Muscle layer of colon (tissue), 2 donors: ENCODE results near the gene EEF2K.
"Not testable (repeated sequence)": the region's sequence is repeated elsewhere in the genome, so short reads cannot be mapped to it uniquely, and the experiment has no call there.

ENCODE experiments used
- H3K27ac ChIP-seq: one replicate; pipeline ENCODE4 v1.7.0; 2013; ENCODE audit warnings: low read depth, mild to moderate bottlenecking, low read length, moderate library complexity
- H3K27me3 ChIP-seq, 2 donors: one replicate each; pipeline ENCODE4 v1.7.0; 2013; ENCODE audit warnings: low read length in 2 of 2, mild to moderate bottlenecking in 2 of 2; ENCODE audit not compliant: insufficient read depth in 2 of 2, control insufficient read depth in 1 of 2
- H3K36me3 ChIP-seq: one replicate; pipeline ENCODE4 v1.7.0; 2013; ENCODE audit warnings: mild to moderate bottlenecking, low read length; ENCODE audit not compliant: insufficient read depth
- H3K4me1 ChIP-seq: one replicate; pipeline ENCODE4 v1.7.0; 2013; ENCODE audit warnings: mild to moderate bottlenecking, low read length; ENCODE audit not compliant: insufficient read depth
- H3K4me3 ChIP-seq, 2 donors: one replicate each; pipeline ENCODE4 v1.7.0; 2013; ENCODE audit warnings: low read length in 2 of 2, low read depth in 1 of 2, mild to moderate bottlenecking in 1 of 2, moderate library complexity in 1 of 2
- H3K9ac ChIP-seq: one replicate; pipeline ENCODE4 v1.7.0; 2013; ENCODE audit warnings: low read length
- H3K9me3 ChIP-seq: one replicate; pipeline ENCODE4 v1.7.0; 2013; ENCODE audit warnings: mild to moderate bottlenecking, low read length
- donor health status: abdominal sarcoma.
- donor health status: Adenocarcinoma of cecum.

The EEF2K gene

DNA sequence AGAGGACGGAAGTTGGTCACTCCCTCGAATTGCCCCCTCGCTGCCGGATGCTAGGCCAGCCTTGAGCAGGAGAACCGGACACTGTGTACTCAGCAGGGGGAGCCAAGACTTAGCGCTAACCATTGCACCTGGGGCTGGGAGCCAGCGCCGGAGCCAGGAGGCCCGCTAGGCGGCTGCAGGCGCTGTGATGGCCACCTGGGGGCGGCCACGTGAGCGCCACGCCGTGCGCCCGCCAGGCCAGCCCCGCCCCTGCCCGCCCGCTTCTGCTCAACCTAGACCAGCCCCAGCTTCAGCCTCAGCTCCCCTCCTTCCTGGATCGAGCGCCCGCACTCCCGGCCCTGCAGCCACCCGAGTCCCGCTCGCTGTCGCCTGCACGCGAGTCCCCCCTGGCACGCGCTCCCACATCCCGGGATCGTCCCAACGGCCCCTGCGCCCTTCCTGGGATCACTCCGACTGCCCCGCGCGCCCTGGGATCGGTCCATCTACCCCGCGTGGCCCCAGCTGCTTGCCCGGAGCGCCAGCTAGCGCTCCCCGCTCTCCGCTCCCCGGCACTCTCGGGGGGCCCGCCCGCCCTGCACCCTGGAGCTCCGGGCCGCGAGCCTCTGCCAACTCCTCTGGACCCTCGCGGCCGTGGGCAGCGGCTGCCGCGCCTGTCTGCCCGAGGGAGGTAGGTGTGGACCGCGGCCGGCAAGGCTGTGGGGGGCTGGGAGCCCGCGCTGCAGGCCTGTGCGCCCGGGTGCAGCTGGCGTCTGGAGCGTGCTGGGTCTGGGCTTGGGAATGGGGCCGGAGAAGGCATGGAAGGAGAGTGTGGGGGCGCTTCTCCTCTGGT lies at the start of gene EEF2K:
EEF2K (plus strand) TSS at position 266 of the 829 bp plus-strand sequence. CDS start 19,452 bp downstream, outside the sequence.
- peak within 1 kb of the TSS; percentile 65 for H3K9ac ChIP-seq
- H3K9me3 ChIP-seq: no peaks in the 10 kb centered on the region
- H3K4me1 ChIP-seq: peaks cover 39% of the 10 kb centered on the region
- H3K27ac ChIP-seq: peak within 1 kb of the TSS; percentile 95
- H3K36me3 ChIP-seq: no peaks in the 10 kb centered on the region
- H3K4me3 ChIP-seq: peak within 1 kb of the TSS; percentile 78 to 84
- no peaks in the 10 kb centered on the region for H3K27me3 ChIP-seq

DNA sequence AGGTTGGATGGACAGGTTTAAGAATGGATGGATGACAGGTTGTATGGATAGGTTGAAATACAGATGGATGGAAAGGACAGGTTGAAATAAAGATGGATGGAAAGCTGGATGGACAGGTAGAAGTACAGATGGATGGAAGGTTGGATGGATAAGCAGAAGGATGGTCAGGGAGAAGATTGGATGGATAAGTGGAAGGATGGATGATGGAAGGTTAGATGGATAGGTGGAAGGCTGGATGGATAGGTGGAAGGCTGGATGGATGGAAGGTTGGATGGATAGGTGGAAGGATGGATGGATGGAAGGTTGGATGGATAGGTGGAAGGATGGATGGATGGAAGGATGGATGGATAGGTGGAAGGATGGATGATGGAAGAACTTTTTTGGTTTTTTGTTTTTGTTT lies 44.7 kb upstream of the EEF2K start:
- no peak overlapping the region for H3K4me3 ChIP-seq
- H3K9me3 ChIP-seq: no peaks in the 10 kb centered on the region
- no peak overlapping the region for H3K9ac ChIP-seq
- no peaks in the 10 kb centered on the region for H3K4me1 ChIP-seq
- peaks cover 12% of the 10 kb centered on the region in 2 donors for H3K27me3 ChIP-seq
- H3K36me3 ChIP-seq: no peaks in the 10 kb centered on the region
- H3K27ac ChIP-seq: no peak overlapping the region

GRCh38 chr16:22161999-22162655 lies 44.0 kb upstream of the EEF2K start, which contains the start of gene SDR42E2:
SDR42E2 (plus strand) TSS chr16:22162506; CDS start chr16:22165583, 3,077 bp downstream.
- H3K27ac ChIP-seq: no peak within 1 kb of the TSS
- H3K36me3 ChIP-seq: no peaks in the 10 kb centered on the region
- H3K9me3 ChIP-seq: no peaks in the 10 kb centered on the region
- no peaks in the 10 kb centered on the region for H3K4me1 ChIP-seq
- no peak within 1 kb of the TSS for H3K9ac ChIP-seq
- H3K27me3 ChIP-seq: peaks cover 12% of the 10 kb centered on the region in 2 donors
- no peak within 1 kb of the TSS for H3K4me3 ChIP-seq

GRCh38 chr16:22162656-22163009 lies 43.4 kb upstream of the EEF2K start:
- H3K4me3 ChIP-seq: no peak overlapping the region
- no peak overlapping the region for H3K9ac ChIP-seq
- peaks cover 12% of the 10 kb centered on the region in 2 donors for H3K27me3 ChIP-seq
- H3K36me3 ChIP-seq: no peaks in the 10 kb centered on the region
- no peaks in the 10 kb centered on the region for H3K9me3 ChIP-seq
- H3K27ac ChIP-seq: no peak overlapping the region
- H3K4me1 ChIP-seq: no peaks in the 10 kb centered on the region

- no peaks in the 10 kb centered on the region for H3K4me1 ChIP-seq
- H3K9me3 ChIP-seq: no peaks in the 10 kb centered on the region
- H3K27me3 ChIP-seq: peaks cover 12% of the 10 kb centered on the region in 2 donors
These were observed 42.3 kb upstream of the EEF2K start for GRCh38 chr16:22163806-22164205.

DNA sequence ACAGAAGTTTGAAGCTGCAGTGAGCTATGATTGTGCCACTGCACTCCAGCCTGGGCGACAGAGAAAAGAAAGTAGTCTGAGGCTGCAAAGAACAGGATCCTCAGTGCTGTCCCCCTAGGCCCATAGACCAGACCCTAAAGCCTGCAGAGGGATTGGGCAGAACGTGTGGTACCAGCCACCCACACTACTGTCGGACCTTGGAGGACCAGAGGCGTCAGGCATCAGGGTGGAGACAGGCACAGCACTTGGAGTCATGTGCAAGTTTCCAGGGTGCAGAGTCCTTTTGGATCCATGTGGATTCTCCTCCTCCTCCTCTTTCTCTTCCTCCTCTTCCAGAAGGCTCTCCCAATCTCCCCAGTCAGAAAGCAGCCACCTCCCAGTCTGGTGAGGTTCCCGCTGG lies 41.6 kb upstream of the EEF2K start:
- no peak overlapping the region for H3K9ac ChIP-seq
- H3K27ac ChIP-seq: no peak overlapping the region
- no peaks in the 10 kb centered on the region for H3K9me3 ChIP-seq
- peaks cover 12% of the 10 kb centered on the region in 2 donors for H3K27me3 ChIP-seq
- H3K4me3 ChIP-seq: no peak overlapping the region
- no peaks in the 10 kb centered on the region for H3K4me1 ChIP-seq
- H3K36me3 ChIP-seq: no peaks in the 10 kb centered on the region

More at GRCh38 chr16:22163806-22164205, 42.3 kb upstream of the EEF2K start:
- Histone ChIP-seq H3K36me3 (no peaks in the 10 kb centered on the region), H3K27ac (no peak overlapping the region), H3K4me3 (no peak overlapping the region), H3K9ac (no peak overlapping the region)

DNA sequence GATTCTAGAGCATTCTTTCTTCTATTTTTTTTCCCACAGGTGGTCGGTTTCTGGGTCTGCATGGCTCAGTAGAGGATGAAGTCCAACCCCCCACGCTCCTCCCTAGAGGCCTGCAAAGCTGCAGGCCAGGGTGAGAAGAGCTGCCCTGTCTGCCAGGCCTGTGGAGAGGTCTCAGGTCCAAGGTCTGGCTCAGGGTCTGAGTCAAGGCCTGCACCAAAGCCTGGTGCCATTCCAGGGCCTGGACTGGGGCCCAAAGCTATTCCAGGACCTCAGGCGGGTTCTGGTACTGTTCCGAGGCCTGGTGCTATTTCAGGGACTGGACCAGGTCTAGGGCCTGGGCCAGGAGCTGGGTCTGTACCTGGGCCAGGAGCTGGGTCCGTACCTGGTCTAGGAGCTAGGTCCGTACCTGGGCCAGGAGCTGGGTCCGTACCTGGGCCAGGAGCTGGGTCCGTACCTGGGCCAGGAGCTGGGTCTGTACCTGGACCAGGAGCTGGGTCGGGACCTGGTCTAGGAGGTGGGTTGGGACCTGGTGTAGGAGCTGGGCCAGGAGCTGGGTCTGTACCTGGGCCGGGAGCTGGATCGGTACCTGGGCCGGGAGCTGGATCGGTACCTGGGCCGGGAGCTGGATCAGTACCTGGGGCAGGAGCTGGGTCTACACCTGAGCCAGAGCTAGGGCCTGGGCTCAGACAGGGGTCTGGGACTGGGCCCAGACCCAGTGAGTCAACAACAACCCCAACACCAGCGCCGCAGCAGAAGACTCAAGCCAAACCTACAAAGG lies 40.4 kb upstream of the EEF2K start:
- no peak overlapping the region for H3K4me3 ChIP-seq
- H3K9me3 ChIP-seq: no peaks in the 10 kb centered on the region
- no peak overlapping the region for H3K9ac ChIP-seq
- no peaks in the 10 kb centered on the region for H3K4me1 ChIP-seq
- no peak overlapping the region for H3K27ac ChIP-seq
- H3K27me3 ChIP-seq: peaks cover 12% of the 10 kb centered on the region in 2 donors
- no peaks in the 10 kb centered on the region for H3K36me3 ChIP-seq

GRCh38 chr16:22171953-22172352 lies 34.1 kb upstream of the EEF2K start:
- Histone ChIP-seq H3K36me3 (no peaks in the 10 kb centered on the region), H3K9ac (no peak overlapping the region), H3K27me3 (no peaks in the 10 kb centered on the region), H3K9me3 (no peaks in the 10 kb centered on the region), H3K4me1 (no peaks in the 10 kb centered on the region), H3K27ac (no peak overlapping the region), H3K4me3 (no peak overlapping the region)

DNA sequence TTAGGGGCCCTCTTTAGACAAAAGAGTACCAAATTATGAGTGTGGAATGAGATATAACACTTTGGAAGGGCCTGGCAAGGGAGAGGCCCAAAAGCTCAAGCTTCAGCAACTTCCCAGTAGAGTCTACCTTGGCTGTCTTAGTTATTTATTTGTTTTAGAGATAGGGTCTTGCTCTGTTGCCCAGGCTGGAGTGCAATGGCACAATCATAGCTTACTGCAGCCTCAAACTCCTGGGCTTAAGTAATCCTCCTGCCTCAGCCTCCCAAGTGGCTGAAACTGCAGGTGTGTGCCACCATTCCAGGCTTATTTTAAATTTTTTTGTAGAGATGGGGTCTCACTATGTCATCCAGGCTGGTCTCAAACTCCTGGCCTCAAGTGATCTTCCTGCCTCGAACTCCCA lies 33.4 kb upstream of the EEF2K start:
- H3K9ac ChIP-seq, H3K4me1 ChIP-seq, H3K9me3 ChIP-seq, H3K4me3 ChIP-seq, H3K36me3 ChIP-seq, H3K27ac ChIP-seq, H3K27me3 ChIP-seq: not testable (repeated sequence)

DNA sequence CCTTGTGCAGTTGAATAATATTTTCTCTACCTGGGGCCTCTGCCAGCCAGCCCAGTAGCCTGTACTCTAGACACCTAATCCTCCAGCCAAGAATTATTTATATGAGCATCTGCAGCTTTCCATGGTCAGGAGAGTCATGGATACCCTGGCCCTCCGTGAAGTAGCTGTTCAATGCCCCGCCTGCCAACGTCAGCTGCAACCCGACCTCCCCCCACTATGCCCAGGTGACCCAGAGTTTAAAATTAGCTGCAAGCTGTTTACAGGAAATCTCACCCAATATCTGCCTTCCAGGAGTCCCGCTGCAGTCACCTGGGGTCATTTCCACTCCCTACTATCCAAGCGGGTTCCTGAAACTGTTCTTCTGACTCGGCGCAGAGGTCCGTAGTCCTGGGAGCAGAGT lies 31.4 kb upstream of the EEF2K start:
- Histone ChIP-seq H3K9me3 (no peaks in the 10 kb centered on the region), H3K9ac (no peak overlapping the region), H3K36me3 (no peaks in the 10 kb centered on the region), H3K27ac (no peak overlapping the region), H3K4me1 (no peaks in the 10 kb centered on the region), H3K4me3 (no peak overlapping the region), H3K27me3 (no peaks in the 10 kb centered on the region)
